Measurements from ENCODE around the gene CYB561. TPM values are rescaled to one million over a fixed set of nuclear protein-coding genes. Genes with fewer than 3 reads are reported as not detected.

The CYB561 gene
- total RNA-seq, 1 donor from 2014 or later, result 34.5 TPM

DNA sequence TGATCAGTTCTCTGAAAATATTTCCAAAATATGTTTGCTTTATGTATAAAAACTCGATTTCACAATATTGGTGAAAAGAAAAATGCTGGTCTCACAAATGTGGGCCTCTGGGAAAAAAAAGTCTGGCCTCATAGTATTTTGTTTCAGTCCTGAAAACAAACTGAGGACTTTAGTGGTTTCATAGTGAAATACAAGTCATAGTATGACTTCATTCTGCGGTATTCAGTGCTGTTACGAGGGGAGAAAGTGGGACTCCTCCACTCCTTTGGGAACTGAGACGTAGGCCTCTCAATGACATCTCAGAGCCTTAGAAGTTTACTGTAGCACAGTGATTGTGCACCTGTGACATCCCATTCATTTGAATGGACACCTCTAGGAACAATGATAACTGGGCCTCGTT lies 56.0 kb downstream of the CYB561 start:
- no peaks in the 10 kb centered on the region for H3K4me1 Mint-ChIP-seq (ENCODE audit: unreplicated experiment)
- H3K4me3 Mint-ChIP-seq, result no peak overlapping the region
- H3K27ac Mint-ChIP-seq, result no peak overlapping the region
- H3K36me3 Mint-ChIP-seq, result peaks cover 22% of the 10 kb centered on the region
- DNase-seq (ENCODE audit: extremely low spot score, unreplicated experiment), result no peak
- H3K9me3 Mint-ChIP-seq, result no peaks in the 10 kb centered on the region
- TF ChIP-seq, protein P1, sequence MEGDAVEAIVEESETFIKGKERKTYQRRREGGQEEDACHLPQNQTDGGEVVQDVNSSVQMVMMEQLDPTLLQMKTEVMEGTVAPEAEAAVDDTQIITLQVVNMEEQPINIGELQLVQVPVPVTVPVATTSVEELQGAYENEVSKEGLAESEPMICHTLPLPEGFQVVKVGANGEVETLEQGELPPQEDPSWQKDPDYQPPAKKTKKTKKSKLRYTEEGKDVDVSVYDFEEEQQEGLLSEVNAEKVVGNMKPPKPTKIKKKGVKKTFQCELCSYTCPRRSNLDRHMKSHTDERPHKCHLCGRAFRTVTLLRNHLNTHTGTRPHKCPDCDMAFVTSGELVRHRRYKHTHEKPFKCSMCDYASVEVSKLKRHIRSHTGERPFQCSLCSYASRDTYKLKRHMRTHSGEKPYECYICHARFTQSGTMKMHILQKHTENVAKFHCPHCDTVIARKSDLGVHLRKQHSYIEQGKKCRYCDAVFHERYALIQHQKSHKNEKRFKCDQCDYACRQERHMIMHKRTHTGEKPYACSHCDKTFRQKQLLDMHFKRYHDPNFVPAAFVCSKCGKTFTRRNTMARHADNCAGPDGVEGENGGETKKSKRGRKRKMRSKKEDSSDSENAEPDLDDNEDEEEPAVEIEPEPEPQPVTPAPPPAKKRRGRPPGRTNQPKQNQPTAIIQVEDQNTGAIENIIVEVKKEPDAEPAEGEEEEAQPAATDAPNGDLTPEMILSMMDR (conservative IDR thresholded peaks at IDR 0.05), result no peak
- H3K27me3 Mint-ChIP-seq, result no peaks in the 10 kb centered on the region

DNA sequence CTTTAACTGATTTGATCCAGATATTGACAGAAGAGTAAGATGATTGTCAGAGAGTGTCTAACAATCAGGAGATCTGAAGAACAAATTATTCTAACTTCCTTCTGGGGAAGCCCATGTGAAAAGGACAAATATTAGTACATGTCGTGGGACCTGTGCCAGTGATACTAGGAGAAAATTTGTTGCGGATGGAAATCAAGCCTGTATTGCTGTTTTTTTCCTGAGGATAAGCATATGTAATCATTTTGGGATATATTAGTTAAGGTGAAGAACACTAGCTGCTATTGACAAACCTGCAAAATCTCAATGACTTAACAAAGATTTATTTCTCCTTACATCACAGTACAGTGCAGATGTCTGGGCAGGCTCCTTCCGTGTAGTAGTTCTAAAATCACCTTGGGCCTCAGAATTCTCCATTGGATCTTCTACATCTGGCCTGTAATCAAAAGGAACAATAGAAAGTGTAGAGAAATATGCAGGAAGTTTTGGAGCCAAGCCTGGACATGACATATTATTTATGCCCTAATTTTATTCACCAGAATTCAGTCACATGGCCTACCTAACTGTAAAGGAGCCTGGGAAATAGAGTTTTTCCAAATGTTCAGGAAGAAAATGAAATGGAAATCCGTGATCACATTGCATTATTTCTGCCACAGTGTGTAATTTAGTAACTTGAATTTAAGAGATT lies 58.3 kb downstream of the CYB561 start:
- Mint-ChIP-seq H3K4me1 (ENCODE audit: unreplicated experiment) (no peaks in the 10 kb centered on the region), H3K27me3 (no peaks in the 10 kb centered on the region), H3K9me3 (no peaks in the 10 kb centered on the region), H3K4me3 (no peak overlapping the region), H3K36me3 (peaks cover 23% of the 10 kb centered on the region), H3K27ac (no peak overlapping the region)
- TF ChIP-seq, protein P1 (conservative IDR thresholded peaks at IDR 0.05), result no peak
- DNase-seq (ENCODE audit: extremely low spot score, unreplicated experiment), result no peak

DNA sequence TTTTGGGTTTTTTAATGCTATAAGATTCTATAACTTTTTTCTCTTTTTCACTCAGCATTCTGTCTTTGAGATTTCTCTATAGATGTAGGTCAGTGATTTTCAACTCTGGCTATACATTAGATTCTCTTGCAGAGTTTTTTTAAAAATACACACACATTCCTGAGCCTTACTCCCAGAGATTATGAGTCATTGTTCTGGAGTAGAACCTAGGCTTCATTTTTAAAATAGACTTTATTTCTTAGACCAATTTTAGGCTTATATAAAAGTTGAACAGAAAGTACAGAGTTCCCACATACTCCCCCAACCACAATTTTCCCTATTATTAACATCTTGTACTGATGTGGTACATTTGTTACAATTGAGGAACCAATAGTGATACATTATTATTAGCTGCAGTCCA lies 63.3 kb downstream of the CYB561 start:
- H3K4me3 Mint-ChIP-seq, result no peak overlapping the region
- no peak overlapping the region for H3K27ac Mint-ChIP-seq
- DNase-seq (ENCODE audit: extremely low spot score, unreplicated experiment), result no peak
- peaks cover under 1% of the 10 kb centered on the region for H3K9me3 Mint-ChIP-seq
- H3K27me3 Mint-ChIP-seq, result no peaks in the 10 kb centered on the region
- TF ChIP-seq, protein P1 (conservative IDR thresholded peaks at IDR 0.05), result no peak
- no peaks in the 10 kb centered on the region for H3K4me1 Mint-ChIP-seq (ENCODE audit: unreplicated experiment)
- H3K36me3 Mint-ChIP-seq, result peaks cover 23% of the 10 kb centered on the region

Other genes with a start within 250 kb of the CYB561 start
- 3.6 and 9.1 TPM in 2 replicates for gene ACE, start 30.8 kb upstream of the CYB561 start, total RNA-seq (ENCODE audit: low replicate concordance)
- 4.4 and 9.0 TPM in 2 replicates for gene KCNH6, start 77.1 kb upstream of the CYB561 start, total RNA-seq (ENCODE audit: low replicate concordance)
- gene DCAF7, start 104.2 kb upstream of the CYB561 start, total RNA-seq (ENCODE audit: low replicate concordance), result 94.7 and 123 TPM in 2 replicates
- gene TACO1, start 154.6 kb upstream of the CYB561 start, total RNA-seq (ENCODE audit: low replicate concordance), result 22.3 and 24.4 TPM in 2 replicates
- 10.5 and 26.2 TPM in 2 replicates for gene MAP3K3, start 176.1 kb upstream of the CYB561 start, total RNA-seq (ENCODE audit: low replicate concordance)

All from type B pancreatic cell (in vitro differentiated cells).